HG03432 (cell line): ENCODE data around the gene TLK1.

ENCODE experiments used
- ATAC-seq: cut with Tn5 transposase; IDR thresholded peaks from one replicate; pipeline ENCODE4 v1.9.1; 2021; ENCODE audit warnings: mild to moderate bottlenecking, moderate library complexity; ENCODE audit not compliant: unreplicated experiment

Gene TLK1

DNA sequence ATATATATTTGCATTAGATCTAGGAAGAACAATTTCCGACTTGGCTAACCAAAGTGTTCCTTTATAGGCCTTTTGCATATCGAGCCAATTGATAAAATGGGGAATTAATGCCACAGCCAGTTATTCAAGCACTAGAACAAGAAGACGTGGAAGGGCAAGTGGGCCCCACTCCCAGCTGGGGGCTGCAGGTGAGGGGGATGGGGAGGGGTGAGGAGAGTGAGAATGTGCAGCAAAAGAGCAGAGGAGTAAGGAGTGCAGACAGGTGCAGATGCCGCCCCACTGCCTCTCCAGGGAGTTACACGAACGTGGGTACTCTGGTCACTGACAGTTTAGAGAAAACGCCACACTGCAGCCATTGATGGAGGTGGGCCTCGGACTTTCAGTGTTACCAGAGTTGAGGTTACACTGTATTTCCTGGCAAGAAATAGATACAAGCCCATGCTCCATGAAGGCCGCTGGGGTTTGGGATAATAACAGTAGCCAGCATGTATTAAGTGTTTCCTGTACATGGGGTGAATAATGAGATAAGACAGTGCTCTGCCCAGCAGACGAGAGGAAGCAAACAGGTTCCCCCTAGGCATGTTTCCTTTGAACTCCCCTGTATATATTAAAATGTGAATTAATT is 190.7 kb downstream of the TLK1 start:
- ATAC-seq, result no peak

DNA sequence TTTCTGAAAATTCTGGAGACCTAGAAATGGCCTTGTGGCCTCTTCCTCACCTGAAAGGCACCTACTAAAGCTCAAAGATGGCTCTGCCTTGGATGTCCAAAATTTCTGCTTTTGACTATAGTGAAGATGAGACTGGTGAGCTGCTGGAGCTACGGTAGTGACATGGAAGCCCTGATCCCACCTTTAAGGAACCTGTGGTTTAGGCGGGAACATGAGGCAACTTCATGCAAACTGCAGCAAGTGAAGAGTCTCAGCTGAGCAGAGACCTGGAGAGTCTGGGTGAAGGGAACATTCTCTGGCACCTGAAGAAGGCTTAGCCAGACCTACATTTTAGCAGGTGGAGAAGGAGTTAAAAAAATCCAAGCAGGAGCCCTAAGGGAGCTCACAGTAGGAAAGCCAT is 191.7 kb downstream of the TLK1 start:
- no peak for ATAC-seq

DNA sequence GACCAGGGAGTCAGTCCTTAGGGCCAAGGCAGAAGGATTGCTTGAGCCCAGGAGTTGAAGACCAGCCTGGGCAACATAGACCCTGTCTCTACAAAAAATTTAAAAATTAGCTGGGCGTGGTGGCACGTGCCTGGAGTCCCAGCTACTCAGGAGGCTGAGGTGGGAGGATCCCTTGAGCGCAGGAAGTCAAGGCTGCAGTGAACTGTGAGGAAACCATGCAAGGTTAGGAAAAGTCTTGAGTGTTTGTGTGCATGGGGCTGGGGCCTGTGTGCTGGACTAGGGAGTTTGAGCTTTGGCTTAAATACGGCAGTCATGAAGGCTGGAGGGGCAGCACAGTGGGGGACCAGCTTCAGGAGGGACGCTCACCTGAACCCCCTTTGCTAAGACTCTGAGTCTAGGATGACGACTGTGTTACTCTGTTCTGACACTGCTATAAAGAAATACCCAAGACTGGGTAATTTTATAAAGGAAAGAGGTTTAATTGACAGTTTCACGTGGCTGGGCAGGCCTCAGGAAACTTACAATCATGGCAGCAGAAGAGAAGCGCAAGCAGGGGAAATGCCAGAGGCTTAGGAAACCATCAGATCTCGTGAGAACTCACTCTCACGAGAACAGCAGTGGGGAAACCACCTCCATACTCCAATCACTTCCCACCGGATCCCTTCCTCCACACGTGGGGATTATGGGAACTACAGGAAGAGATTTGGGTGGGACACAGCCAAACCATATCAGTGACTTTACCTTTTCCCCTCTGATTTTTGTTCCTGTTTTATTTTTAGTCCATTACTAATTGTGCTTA is 192.3 kb downstream of the TLK1 start:
- ATAC-seq, result no peak

DNA sequence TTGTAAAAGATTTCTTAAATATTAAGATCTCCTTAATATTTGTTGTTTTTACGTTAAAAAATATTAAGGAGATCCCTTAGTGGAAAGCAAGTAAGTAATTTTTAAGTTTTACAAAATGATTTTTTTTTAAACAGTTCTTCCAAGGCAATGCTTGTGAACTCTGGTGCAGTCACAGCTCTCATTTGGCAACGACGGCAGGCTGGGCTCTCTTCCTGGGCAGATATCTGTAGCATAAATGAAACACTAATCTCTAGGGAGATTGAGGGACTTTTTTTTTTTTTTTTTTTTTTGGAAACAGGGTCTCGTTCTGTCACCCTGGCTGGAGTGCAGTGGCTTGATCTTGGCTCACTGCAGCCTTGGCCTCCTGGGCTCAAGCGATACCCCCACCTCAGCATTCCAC is 193.1 kb downstream of the TLK1 start:
- no peak for ATAC-seq

DNA sequence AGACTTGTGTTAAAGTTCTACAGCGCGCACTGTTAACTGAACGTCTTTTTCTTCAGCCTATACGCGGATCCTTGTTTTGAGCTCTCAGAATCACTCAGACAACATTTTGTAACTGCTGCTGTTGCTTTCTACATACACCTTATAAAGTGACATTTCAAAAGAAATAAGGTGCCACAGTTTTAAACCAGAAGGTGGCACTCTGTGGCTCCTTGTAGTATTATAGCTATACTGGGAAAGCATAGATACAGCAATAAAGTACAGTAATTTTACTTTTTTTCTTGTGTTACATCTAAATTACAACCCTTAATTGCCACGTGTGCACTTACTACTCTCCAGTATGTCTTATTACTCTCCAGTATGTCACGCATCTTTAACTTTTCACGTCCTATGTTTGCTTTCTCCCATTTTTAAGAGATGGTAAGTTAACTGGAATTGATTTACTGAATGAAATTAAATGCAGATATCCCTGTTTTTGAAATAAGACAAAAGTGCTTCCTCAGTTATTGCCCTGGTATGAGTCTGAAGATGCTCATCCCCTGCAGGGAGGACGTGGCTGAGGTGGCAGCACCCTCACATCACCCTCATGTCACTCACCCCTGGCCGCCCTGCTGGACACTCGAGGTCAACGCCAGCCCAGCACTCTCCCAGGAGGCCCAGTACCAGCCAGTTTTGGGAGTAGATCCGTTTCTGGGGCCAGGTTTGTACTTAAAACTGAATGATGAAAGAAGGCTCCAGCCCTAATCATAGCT is 193.9 kb downstream of the TLK1 start:
- ATAC-seq, result no peak

DNA sequence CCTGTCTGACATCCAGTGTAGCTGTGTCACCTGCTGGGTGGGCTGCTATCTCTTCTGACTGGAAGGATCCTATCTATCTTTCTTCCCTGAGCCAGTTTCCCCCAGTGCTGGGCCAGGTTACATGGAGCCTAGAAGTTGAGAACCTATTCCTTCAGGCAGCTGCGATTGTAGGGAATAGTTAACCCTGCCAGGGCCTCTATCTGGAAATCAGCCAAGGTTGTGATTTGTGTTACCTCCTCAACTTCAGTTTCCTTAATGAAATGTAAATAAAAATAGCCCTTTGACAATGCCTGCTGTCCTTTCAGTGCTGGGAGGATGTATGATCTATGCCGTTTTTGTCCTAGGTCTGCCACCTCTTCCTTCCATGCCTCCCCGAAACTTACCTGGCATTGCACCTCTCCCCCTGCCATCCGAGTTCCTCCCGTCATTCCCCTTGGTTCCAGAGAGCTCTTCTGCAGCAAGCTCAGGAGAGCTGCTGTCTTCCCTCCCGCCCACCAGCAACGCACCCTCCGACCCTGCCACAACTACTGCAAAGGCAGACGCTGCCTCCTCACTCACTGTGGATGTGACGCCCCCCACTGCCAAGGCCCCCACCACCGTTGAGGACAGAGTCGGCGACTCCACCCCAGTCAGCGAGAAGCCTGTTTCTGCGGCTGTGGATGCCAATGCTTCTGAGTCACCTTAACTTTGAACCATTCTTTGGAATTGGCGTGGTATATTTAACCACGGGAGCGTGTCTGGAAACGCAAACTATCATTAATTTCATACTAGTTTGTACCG is 195.1 kb downstream of the TLK1 start:
- ATAC-seq, result no peak

DNA sequence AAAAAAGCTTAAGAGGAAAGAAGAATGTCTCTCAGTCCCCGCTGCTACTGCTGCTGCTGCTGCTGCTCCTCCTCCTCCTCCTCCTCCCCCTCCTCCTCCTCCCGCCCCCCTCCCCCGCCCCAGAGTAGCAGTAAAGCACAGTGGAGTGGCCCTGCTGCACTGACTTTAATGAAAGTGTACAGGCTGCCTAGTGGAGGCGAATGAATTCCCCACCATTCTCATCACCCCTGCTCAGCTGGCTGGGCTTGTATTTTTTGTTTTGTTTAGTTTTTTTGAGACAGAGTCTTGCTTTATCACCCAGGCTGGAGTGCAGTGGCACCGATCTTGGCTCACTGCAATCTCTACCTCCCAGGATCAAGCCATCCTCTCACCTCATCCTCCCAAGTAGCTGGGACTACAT is 197.3 kb downstream of the TLK1 start:
- ATAC-seq, result no peak

DNA sequence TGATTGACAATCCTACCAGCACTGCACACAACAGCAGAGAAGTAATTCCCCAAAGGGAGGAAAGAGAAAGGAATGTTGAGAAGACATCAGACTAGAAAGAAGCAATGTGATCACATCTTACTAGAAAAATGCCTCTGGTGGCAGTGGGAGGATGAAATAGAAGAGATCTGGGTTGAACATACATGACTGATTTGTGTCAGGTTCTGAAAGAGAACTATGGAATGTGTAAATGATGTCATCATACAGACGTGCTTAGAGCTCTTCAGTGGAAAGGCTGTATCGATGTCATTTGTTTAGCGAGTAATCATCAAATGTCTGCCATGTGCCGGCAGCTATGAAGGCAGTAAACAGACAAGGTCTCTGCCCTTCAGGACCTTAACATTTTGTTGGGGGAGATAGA is 206.8 kb downstream of the TLK1 start:
- no peak for ATAC-seq

DNA sequence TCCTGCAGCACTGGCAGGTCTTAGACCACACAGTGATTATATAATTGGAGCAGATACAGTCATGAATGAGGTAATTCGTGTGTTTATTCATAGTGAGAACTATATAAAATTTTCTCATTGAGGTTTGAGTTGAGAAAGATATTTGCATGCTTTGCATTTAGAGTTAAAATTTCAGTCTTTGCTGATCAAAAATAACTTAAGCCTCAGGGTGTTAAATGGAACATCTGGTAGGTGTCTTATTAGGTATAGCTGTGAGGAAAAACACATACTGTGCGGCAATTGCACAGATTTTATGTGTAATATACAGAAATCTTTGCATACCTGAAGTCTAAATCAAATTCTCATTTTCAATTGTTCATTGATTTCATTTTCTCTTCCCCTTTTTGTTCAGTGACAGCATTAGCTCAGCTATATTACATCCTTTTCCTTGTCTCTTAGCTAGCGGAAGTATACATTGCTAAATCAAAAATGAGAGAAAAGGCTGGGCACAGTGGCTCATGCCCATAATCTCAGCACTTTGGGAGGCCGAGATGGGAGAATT is 210.4 kb downstream of the TLK1 start:
- peak; percentile 88 for ATAC-seq

DNA sequence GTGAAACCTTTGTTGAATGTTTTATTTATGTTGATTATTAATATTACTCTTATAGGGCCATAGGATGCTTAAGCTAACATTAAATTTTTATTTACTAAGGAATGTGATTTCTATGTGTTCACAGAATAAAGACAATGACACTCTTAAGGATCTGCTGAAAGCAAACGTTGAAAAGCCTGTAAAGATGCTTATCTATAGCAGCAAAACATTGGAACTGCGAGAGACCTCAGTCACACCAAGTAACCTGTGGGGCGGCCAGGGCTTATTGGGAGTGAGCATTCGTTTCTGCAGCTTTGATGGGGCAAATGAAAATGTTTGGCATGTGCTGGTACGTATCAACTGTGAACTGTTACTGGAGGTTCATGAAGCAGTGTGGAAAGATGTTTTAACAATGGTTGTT is 211.3 kb downstream of the TLK1 start:
- ATAC-seq, result no peak

DNA sequence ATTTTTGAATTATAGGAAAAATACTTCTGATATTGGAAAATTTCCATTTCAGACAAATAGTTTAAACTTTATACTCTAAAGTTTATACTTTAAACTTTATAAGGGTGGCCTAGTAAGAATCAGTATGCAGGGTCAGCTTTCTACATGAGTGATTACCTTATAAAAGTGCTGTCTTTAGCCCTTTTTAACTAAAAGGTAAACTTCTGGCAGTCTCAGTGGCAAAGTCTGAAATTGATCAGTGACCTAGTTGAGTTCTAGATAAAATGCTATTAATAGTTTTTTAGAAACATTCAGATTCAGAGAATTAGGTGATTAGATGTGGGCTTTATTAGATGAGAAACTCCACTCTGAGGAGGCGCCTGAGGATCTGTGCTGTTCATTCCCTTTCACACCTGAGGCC is 216.1 kb downstream of the TLK1 start:
- ATAC-seq, result no peak

DNA sequence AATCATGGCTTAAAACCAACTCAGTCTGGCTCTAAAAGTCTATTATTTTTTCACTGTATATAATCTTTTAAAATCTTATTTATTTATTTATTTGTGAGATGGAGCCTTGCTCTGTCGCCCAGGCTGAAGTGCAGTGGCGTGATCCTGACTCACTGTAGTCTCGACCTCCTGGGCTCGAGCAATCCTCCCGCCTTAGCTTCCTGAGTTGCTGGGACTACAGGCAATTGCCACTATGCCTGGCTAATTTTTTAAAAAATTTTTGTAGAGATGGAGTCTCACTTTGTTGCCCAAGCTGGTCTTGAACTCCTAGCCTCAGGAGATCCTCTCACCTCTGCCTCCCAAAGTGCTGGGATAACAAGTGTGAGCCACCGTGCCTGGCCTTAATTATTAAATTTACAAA is 217.1 kb downstream of the TLK1 start:
- no peak for ATAC-seq

DNA sequence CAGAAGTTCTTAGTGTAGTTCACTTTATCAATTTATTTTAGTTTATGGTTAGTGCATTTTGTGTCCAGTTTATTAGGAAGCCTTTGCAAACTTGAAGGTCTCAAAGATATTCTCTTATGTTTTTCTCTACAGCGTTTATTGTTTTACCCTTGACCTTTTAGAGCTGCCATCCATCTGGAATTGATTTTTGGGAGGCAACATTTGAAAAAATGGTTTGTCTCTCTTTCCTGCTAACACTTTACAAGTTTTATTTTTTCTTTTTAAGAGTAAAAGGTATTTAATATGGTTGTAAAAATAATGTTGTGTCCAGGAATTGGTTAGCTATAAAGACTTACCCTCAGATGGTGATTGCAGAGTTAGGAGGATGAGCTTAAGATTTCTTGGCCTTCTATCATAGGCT is 217.7 kb downstream of the TLK1 start:
- ATAC-seq, result no peak

DNA sequence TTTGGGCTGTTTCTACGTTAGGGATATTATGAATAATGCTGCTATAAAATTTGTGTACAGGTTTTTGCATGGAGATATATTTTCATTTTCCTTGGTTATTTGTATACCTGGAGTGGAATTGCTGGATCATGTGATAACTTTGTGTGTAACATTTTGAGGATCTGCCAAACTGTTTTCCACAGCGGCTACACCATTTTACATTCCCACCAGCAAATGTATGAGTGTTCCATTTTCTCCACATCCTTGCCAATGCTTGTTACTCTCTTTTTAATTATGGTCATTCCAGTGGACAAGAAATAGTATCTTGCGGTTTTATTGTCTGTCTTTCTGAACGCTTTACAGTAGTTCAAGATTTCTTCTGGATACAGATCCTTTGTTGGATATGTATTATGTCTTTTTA is 218.1 kb downstream of the TLK1 start:
- ATAC-seq, result no peak
